ENCODE results near the gene HYDIN.
"Not testable (repeated sequence)": the region's sequence is repeated elsewhere in the genome, so short reads cannot be mapped to it uniquely, and the experiment has no call there.

GRCh38 chr16:71080262-71080661 is 150.3 kb downstream of the HYDIN start:
- TF ChIP-seq, protein P1, sequence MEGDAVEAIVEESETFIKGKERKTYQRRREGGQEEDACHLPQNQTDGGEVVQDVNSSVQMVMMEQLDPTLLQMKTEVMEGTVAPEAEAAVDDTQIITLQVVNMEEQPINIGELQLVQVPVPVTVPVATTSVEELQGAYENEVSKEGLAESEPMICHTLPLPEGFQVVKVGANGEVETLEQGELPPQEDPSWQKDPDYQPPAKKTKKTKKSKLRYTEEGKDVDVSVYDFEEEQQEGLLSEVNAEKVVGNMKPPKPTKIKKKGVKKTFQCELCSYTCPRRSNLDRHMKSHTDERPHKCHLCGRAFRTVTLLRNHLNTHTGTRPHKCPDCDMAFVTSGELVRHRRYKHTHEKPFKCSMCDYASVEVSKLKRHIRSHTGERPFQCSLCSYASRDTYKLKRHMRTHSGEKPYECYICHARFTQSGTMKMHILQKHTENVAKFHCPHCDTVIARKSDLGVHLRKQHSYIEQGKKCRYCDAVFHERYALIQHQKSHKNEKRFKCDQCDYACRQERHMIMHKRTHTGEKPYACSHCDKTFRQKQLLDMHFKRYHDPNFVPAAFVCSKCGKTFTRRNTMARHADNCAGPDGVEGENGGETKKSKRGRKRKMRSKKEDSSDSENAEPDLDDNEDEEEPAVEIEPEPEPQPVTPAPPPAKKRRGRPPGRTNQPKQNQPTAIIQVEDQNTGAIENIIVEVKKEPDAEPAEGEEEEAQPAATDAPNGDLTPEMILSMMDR (IDR thresholded peaks at IDR 0.05; ENCODE audit: poor library complexity) = not testable (repeated sequence)
- TF ChIP-seq EZH2 (IDR thresholded peaks at IDR 0.05; ENCODE audit: borderline replicate concordance); EZH2phosphoT487 (IDR thresholded peaks at IDR 0.05; ENCODE audit: low read depth, severe bottlenecking, unreplicated experiment): not testable (repeated sequence)
